ENCODE measurements around the gene TRMT2A. TPM values are rescaled to one million over a fixed set of nuclear protein-coding genes. Genes with fewer than 3 reads are reported as not detected.

TRMT2A gene
- total and polyA plus RNA-seq, 10 of the 15 experiments (the other 5 are each of a cell fraction or from before 2014, with no cell fraction given): 0.29 to 97.0 (median 57.9) TPM

DNA sequence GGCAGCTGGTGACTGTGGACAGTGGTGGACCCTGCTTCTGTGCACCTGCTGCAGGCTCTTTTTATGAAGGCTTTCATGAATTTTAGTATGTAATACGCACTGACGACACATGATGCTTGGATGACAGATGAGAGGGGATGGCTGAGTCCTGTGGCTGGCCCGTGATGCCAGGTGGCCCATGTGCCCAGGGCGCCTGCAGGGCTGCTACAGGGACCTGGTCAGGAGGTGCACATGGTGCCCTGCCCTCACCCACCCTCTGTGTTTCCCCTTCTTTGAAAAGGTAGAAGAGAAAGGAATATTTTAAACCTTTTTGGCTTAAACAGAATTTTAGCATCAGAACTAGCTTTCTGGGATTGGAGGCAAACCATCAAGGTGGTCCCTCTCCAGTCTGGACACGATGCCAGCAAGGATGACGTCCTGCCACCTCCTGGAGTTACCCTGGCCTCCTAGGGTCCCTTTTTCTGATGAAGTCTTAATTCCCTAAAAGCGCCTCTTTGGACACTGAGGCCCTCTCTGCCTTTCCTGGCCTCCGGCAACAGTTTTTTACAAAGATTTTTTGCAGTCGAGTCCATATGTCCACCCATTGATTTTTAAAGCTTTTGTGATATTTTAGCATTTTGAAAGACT, 6.6 kb downstream of the TRMT2A start:
- SMC1A ChIA-PET (ENCODE audit: uncharacterized antibody, unreplicated experiment): no interaction called here
- no peak overlapping the region for H2AFZ ChIP-seq (ENCODE audit: control insufficient read depth, low read depth, low read length)
- TF ChIP-seq STAT3 (IDR thresholded peaks at IDR 0.05; ENCODE audit: low read depth, low read length) (no peak), KDM1A (IDR thresholded peaks at IDR 0.05; ENCODE audit: borderline replicate concordance) (no peak), DPF2 (IDR thresholded peaks at IDR 0.05) (no peak), MTA2 (IDR thresholded peaks at IDR 0.05; ENCODE audit: low read depth) (no peak), FOS (IDR thresholded peaks at IDR 0.05; ENCODE audit: borderline replicate concordance, extremely low read depth, insufficient read length) (no peak), SPI1 (IDR thresholded peaks at IDR 0.05; ENCODE audit: borderline replicate concordance, insufficient read depth, low read depth, low read length) (no peak), BHLHE40 (IDR thresholded peaks at IDR 0.05; ENCODE audit: borderline replicate concordance in 1 of 2, low read depth in 2 of 2, low read length in 1 of 2) (no peak), MYB (IDR thresholded peaks at IDR 0.05; ENCODE audit: borderline replicate concordance, low read depth, low read length) (no peak), NRF1 (conservative IDR thresholded peaks at IDR 0.05; ENCODE audit: low read depth, low read length) (no peak), SP1 (IDR thresholded peaks at IDR 0.05; ENCODE audit: low read depth, low read length) (no peak), LARP7 (IDR thresholded peaks at IDR 0.05) (no peak), NFXL1 (IDR thresholded peaks at IDR 0.05; ENCODE audit: borderline replicate concordance) (no peak)
- TF ChIP-seq, protein P1, sequence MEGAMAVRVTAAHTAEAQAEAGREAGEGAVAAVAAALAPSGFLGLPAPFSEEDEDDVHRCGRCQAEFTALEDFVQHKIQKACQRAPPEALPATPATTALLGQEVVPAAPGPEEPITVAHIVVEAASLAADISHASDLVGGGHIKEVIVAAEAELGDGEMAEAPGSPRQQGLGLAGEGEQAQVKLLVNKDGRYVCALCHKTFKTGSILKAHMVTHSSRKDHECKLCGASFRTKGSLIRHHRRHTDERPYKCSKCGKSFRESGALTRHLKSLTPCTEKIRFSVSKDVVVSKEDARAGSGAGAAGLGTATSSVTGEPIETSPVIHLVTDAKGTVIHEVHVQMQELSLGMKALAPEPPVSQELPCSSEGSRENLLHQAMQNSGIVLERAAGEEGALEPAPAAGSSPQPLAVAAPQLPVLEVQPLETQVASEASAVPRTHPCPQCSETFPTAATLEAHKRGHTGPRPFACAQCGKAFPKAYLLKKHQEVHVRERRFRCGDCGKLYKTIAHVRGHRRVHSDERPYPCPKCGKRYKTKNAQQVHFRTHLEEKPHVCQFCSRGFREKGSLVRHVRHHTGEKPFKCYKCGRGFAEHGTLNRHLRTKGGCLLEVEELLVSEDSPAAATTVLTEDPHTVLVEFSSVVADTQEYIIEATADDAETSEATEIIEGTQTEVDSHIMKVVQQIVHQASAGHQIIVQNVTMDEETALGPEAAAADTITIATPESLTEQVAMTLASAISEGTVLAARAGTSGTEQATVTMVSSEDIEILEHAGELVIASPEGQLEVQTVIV (IDR thresholded peaks at IDR 0.05; ENCODE audit: borderline replicate concordance, partially characterized antibody): no peak
- TF ChIP-seq, protein P2, sequence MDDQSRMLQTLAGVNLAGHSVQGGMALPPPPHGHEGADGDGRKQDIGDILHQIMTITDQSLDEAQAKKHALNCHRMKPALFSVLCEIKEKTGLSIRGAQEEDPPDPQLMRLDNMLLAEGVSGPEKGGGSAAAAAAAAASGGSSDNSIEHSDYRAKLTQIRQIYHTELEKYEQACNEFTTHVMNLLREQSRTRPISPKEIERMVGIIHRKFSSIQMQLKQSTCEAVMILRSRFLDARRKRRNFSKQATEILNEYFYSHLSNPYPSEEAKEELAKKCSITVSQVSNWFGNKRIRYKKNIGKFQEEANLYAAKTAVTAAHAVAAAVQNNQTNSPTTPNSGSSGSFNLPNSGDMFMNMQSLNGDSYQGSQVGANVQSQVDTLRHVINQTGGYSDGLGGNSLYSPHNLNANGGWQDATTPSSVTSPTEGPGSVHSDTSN (IDR thresholded peaks at IDR 0.05; ENCODE audit: insufficient replicate concordance, low read depth, low read length): no peak
- TF ChIP-seq, protein P3, sequence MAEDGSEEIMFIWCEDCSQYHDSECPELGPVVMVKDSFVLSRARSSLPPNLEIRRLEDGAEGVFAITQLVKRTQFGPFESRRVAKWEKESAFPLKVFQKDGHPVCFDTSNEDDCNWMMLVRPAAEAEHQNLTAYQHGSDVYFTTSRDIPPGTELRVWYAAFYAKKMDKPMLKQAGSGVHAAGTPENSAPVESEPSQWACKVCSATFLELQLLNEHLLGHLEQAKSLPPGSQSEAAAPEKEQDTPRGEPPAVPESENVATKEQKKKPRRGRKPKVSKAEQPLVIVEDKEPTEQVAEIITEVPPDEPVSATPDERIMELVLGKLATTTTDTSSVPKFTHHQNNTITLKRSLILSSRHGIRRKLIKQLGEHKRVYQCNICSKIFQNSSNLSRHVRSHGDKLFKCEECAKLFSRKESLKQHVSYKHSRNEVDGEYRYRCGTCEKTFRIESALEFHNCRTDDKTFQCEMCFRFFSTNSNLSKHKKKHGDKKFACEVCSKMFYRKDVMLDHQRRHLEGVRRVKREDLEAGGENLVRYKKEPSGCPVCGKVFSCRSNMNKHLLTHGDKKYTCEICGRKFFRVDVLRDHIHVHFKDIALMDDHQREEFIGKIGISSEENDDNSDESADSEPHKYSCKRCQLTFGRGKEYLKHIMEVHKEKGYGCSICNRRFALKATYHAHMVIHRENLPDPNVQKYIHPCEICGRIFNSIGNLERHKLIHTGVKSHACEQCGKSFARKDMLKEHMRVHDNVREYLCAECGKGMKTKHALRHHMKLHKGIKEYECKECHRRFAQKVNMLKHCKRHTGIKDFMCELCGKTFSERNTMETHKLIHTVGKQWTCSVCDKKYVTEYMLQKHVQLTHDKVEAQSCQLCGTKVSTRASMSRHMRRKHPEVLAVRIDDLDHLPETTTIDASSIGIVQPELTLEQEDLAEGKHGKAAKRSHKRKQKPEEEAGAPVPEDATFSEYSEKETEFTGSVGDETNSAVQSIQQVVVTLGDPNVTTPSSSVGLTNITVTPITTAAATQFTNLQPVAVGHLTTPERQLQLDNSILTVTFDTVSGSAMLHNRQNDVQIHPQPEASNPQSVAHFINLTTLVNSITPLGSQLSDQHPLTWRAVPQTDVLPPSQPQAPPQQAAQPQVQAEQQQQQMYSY (CRISPR knock-in tag; IDR thresholded peaks at IDR 0.05): no peak
- POLR2A ChIA-PET: interaction anchor here (0.5 kb wide), 1 partner anchor 31 kb away, joined by 3 read pairs; no protein-coding TSS in a partner anchor
- intact Hi-C loops (cut with micrococcal nuclease; ENCODE audit: unreplicated experiment): no loop called here
- no peaks in the 10 kb centered on the region; the same call in 2 of the 3 replicates for H3K9me3 ChIP-seq (replicated peaks; ENCODE audit: control insufficient read depth, insufficient read depth, low read length)
- ATAC-seq: no peak
- CTCF ChIA-PET: no interaction called here
- no peak for DNase-seq (ENCODE audit: low read depth, low spot score)
- H3K36me3 ChIP-seq (ENCODE audit: control insufficient read depth in 2 of 2, insufficient read depth in 2 of 2, low read length in 1 of 2): peaks cover 34 to 73% of the 10 kb centered on the region in 2 experiments; a peak in 3 of 4 replicates
- no peaks in the 10 kb centered on the region for H3K27me3 ChIP-seq (replicated peaks in 1 of 2; ENCODE audit: control insufficient read depth in 2 of 2, insufficient read depth in 2 of 2, low read length in 1 of 2)
- no peak overlapping the region for H3K9ac ChIP-seq (ENCODE audit: control insufficient read depth, insufficient read depth, low read length)
- FAIRE-seq: no peak
- peaks cover 10% of the 10 kb centered on the region for H3K79me2 ChIP-seq (ENCODE audit: control insufficient read depth, insufficient read depth, low read length)
- no peak overlapping the region for H3K4me3 ChIP-seq
- no peaks in the 10 kb centered on the region for H4K20me1 ChIP-seq (ENCODE audit: control insufficient read depth, insufficient read depth)
- in situ Hi-C loops (cut with MboI): no loop called here
- TSS peak; percentile 72 for BruUV-seq (replicated peaks)
- H3K27ac ChIP-seq (ENCODE audit: control insufficient read depth, insufficient read depth): no peak overlapping the region
- RAD21 ChIA-PET (ENCODE audit: unreplicated experiment): no interaction called here
- 79% methylated on average over 9 of the region's 9 CpGs for WGBS (ENCODE audit: insufficient coverage, insufficient replicate concordance, low lambda C conversion rate, missing lambda C conversion rate)
- no peak overlapping the region for H3K4me2 ChIP-seq (ENCODE audit: control insufficient read depth, insufficient read depth)
- peaks cover 15% of the 10 kb centered on the region for H3K4me1 ChIP-seq (ENCODE audit: control insufficient read depth, insufficient read depth, low read length)

Measured in GM12878 (cell line).